Measurements from ENCODE around the gene SMIM38.
"Not testable (repeated sequence)": the region's sequence is repeated elsewhere in the genome, so short reads cannot be mapped to it uniquely, and the experiment has no call there.

The SMIM38 gene

DNA sequence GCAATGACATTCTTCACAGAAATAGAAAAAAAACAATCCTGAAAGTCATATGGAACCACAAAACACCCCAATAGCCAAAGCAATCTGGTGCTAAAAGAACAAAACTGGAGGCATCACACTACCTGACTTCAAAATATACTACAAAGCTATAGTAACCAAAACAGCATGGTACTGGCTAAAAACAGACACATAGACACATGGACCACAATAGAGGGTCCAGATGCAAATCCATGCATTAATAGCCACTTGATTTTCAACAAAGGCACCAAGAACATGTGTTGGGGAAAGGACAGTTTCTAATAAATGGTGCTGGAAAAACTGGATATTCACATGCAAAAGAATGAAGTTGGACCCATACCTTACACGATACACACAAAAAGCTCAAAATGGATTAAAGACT lies 27.9 kb upstream of the SMIM38 start:
- no peak for TF ChIP-seq POLR2A (IDR thresholded peaks at IDR 0.05; ENCODE audit: low read depth, low read length)
- DNase-seq (ENCODE audit: insufficient read length, low spot score) (no peak), FAIRE-seq (no peak)

DNA sequence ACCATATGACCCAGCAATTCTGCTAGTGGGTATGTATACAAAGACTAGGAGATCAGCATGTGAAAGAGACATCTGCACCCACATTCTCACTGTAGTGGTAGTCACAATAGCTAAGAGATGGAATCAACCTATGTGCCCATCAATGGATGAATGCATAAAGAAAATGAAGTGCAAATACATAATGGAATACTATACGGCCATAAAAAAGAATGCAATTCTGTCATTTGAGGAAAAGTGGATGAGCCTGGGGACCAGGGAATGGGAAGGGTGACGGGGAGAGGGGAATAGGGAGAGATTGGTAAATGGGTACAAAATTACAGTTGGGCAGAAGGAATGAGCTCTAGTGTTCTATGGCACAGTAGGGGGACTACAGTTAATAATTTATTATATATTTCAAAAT lies 26.7 kb upstream of the SMIM38 start:
- TF ChIP-seq POLR2A (IDR thresholded peaks at IDR 0.05; ENCODE audit: low read depth, low read length), result no peak
- no peak for DNase-seq (ENCODE audit: insufficient read length, low spot score)
- no peak for FAIRE-seq

DNA sequence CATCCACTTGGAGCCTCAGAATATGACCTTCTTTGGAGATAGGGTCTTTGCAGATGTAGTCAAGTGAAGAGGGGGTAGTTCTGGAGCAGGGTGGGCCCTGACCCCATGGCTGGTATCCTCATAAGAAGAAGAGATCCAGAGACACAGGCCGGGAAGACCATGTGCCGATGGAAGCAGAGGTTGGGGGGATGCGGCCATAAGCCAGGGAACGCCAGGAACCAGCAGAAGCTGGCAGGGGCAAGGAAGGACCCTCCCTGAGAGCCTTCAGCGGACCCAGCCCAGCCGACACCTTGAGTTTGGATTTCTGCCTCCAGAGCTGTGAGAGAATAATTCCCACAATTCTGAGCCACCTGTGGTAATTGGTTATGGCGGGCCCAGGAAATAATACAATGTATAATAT lies 26.1 kb upstream of the SMIM38 start:
- no peak for FAIRE-seq

DNA sequence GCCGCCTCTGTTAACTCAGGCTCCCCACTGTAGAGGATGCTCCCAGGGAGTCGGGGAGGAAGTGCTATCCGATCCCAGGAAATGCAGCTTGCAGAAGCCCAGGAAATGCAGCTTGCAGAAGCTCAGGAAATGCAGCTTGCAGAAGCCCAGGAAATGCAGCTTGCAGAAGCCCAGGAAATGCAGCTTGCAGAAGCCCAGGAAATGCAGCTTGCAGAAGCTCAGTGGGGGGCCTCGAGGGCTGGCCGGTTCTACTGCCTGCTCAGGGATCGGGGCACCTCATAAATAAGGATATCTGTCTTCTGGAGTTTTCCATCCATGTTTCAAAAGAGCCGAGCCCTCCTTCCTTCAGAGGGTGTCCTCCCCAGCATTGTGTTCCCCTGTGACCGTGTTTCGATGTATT lies 25.1 kb upstream of the SMIM38 start:
- DNase-seq (ENCODE audit: insufficient read length, low spot score) (no peak), FAIRE-seq (no peak)
- no peak for TF ChIP-seq POLR2A (IDR thresholded peaks at IDR 0.05; ENCODE audit: low read depth, low read length)

More for the DNA sequence above, 26.1 kb upstream of the SMIM38 start:
- TF ChIP-seq POLR2A (IDR thresholded peaks at IDR 0.05; ENCODE audit: low read depth, low read length), result no peak
- no peak for DNase-seq (ENCODE audit: insufficient read length, low spot score)

DNA sequence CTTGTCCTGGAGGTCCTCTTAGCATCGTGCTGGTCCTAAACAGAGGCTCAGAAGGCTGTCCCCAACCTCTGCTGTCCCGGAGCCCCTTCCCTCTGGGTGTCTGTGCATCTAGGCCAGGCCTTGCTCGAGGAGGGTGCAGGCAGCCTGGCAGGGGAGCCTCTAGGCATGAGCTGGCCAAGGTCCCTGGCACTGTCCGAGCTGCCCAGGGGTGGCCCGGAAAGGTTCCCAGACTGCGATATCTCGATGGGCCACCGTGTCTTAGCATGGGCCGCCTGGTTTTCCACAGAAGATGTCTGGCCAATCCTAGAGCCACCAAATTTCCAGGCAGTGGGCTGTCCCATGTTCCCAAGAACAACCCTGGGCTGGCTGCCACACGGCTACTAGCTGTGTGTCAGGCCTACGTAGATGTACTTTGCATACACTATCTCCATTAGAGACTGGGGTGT lies 24.6 kb upstream of the SMIM38 start:
- TF ChIP-seq POLR2A (IDR thresholded peaks at IDR 0.05; ENCODE audit: low read depth, low read length), result no peak
- no peak for DNase-seq (ENCODE audit: insufficient read length, low spot score)
- FAIRE-seq, result no peak

DNA sequence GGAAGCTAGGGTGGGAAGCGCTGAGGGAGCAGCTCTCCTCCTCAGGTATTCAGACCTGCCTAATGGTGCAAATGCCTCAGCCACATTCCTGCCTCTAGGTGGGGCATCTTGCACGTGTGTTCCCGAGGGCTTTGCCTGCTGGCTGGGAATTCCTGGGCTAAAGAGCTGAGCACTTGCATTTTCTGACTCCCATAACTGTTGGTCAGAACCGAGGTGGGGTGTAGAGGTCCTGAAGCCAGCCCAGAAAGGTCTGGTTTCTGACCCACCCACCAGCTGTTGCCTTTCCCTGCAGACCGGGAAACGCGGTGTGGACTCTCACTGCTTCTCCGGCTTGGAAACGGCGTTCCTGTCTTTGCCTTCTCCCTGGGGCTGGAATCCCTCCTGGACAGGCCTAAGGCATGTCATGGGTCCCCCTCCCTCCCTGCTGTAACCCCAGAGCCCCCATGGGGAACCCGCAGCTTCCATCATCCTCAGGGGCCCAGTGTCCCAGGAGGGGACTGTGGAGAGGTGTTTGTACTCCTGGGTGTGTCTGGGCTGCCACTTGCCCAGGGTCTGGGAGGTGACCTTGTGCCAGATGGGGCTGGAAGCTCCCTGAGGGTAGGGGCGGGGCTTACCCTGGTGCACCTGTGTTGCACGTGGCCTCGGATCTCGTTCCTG lies 24.0 kb upstream of the SMIM38 start:
- FAIRE-seq (no peak), DNase-seq (ENCODE audit: insufficient read length, low spot score) (peak; percentile 66)
- no peak for TF ChIP-seq POLR2A (IDR thresholded peaks at IDR 0.05; ENCODE audit: low read depth, low read length)

DNA sequence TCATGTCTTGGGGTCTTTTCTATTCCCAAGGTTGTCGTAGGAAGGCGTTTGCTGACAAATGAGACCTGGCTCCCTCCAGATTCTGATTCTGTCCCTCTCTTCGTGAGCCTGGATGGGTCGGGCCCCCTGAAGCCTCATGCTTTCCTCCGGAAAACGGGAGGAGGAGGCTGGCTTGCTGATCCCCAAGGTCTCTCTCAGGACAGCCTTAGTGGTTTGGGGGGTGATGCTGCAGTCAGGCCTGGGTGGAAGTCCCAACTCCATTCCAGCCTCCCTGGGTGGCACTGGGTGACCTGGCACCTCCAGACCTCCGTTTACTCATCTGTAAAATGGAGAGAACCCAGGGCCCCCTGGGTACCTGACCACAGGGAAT lies 23.4 kb upstream of the SMIM38 start:
- no peak for FAIRE-seq
- no peak for DNase-seq (ENCODE audit: insufficient read length, low spot score)
- TF ChIP-seq POLR2A (IDR thresholded peaks at IDR 0.05; ENCODE audit: low read depth, low read length), result no peak

DNA sequence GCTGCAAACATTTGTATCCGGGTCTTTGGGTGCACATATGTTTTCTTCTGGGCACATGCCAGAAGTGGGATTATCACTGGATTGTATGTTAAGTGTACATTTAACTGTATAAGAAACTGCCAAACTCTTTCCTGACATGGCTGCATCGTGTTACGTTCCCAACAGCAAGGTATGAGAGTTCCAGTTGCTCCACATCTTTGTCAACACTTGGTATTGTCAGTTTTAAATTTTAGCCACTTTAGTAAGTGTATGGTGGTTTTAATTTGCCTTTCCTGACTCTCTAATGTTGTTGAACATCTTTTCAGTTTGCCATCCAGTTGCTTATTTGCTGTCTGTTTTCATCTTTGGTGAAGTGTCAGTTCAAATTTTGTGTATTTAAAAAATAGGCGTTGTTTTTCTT lies 22.5 kb upstream of the SMIM38 start:
- no peak for TF ChIP-seq POLR2A (IDR thresholded peaks at IDR 0.05; ENCODE audit: low read depth, low read length)
- DNase-seq (ENCODE audit: insufficient read length, low spot score) (no peak), FAIRE-seq (no peak)

DNA sequence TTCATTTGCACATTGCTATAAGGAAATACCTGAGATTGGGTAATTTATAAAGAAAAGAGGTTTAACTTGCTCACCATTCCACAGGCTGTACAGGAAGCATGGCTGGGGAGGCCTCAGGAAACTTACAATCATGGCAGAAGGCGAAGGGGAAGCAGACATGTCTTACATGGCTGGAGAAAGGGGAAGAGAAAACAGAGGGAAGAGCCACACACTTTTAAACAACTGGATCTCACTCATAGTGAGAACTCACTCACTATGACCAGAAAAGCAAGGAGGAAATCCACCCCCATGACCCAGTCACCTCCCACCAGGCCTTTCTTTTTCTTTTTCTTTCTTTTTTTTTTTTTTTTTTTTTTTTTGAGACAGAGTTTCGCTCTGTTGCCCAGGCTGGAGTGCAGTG lies 21.6 kb upstream of the SMIM38 start:
- FAIRE-seq; DNase-seq (ENCODE audit: insufficient read length, low spot score): not testable (repeated sequence)

DNA sequence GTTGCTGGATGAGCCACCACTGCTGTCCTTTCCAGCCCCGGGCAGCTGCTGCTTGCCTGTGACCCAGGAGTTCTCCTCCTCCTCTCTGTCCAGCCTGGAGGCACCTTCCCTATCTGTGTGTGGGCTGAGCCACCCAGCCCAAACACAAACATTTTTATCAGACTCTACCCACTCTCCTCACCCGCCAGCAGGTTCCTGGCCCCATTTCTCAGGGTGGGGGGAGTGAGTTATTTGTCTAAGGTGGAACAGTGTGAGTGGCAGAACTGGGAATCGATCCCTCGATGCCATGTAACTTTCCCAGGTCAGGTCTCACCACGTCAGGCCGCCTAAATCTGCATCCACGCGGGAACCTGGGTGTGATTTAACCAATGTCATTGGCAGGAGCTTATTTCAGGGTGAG lies 20.8 kb upstream of the SMIM38 start:
- no peak for DNase-seq (ENCODE audit: insufficient read length, low spot score)
- FAIRE-seq, result no peak
- TF ChIP-seq POLR2A (IDR thresholded peaks at IDR 0.05; ENCODE audit: low read depth, low read length), result no peak

DNA sequence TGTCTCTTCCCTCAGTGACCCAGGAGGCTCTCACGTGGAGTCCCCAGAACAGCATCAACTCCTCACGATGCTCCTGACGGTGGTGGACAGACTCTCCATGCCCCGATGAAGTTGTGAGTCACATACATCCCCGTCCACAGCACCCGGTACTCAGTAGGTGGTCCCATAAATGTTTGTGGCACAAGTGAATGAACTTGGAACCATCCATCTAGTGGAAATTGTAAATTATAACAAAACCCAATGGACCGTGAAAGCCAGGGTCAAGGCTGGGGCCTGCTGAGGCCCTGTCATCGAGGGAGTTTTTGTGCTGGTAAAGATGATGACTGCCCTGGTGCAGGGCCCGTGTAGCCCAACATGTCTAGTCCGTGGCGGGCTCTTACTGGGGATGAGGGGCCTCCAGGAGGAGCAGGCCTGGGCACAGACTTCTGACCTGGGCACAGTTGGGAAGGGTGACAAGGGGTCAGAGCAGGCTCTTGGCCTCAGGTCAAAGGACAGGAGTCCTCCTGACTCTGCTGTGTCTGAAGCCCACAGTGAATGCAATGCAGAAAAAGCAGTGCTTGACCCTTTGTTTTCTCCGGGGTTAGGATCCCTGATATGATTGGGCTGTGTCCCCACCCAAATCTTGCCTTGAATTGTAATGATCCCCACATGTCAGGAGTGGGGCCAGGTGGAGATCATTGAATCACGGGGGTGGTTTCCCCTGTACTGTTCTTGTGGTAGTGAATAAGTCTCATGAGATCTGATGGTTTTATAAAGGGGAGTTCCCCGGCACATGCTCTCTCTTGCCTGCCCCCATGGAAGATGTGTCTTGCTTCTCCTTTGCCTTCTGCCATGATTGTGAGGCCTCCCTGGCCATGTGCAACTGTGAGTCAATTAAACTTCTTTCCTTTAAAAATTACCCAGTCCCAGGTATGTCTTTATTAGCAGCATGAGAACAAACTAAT lies 20.0 kb upstream of the SMIM38 start:
- no peak for TF ChIP-seq POLR2A (IDR thresholded peaks at IDR 0.05; ENCODE audit: low read depth, low read length)
- FAIRE-seq, result no peak
- DNase-seq (ENCODE audit: insufficient read length, low spot score), result no peak

DNA sequence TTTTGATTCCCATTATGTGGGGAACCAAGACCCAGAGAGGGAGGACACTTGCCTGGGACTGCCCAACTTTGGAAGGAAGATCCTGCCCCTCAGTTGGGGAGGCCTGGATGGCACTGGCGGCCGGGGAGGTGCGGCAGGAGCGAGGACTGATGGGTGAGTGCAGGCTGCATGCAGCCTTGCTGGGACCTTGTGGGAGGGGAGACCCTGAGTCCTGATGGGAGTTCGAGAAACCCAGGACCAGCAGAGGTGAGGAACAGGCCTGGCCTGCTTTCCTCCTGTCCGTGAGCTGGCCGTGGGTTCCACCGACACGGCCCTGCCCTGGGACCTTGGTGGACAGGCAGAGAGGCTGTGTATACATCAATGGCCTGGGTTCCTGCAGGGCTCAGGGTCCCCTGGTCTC lies 19.3 kb upstream of the SMIM38 start:
- DNase-seq (ENCODE audit: insufficient read length, low spot score) (no peak), FAIRE-seq (no peak)
- TF ChIP-seq POLR2A (IDR thresholded peaks at IDR 0.05; ENCODE audit: low read depth, low read length), result no peak

DNA sequence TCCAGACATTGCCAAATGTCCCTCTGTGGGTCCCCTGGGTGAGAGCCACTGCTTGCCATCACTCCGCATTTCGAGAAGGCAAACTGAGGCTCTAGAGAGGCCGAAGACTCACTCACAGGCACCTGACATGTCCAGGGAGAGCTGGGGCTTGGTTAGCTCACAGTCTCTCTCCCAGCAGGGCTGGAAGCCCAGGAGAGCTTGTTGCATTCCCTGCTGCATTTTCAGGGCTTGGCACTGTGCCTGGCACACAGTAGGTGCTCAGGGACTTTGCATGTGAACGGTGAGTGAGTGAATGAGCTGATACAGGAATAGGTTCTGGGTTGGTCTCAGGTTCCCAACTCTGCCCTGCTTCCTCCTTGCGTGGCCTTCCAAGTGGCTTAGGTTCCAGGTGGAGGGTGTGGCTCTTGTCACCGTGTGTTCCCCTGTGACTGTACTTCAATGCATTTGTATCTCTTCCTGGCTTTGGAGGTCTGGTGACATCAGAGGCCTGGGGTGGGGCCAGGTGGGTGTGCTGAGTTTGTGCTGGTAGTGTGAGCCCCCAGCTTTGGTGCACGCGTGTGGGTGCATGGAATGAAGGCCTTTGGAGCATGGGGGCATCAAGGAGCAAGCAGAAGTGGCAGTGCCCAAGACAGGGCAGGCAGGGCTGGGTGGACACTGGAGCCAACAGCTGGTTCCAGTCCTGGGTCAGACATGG lies 18.4 kb upstream of the SMIM38 start:
- no peak for FAIRE-seq
- TF ChIP-seq POLR2A (IDR thresholded peaks at IDR 0.05; ENCODE audit: low read depth, low read length), result no peak
- DNase-seq (ENCODE audit: insufficient read length, low spot score), result no peak

DNA sequence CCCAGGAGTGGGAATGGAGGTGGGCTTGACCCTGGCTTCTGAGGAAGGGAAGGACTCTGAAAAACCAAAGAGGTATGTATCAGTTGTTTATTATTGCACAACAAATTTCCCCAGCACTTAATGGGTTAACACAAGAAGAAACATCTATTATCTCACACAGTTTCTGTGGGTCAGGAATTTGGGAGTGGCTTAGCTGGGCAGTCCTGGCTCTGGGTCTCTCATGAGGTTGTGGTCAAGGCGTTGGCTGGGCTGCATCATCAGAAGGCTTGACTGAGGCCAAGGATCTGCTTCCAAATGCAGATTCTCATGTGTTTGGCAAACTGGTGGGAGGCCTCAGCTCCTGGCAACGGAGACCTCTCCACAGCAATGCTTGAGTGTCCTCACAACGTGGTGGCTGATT lies 17.5 kb upstream of the SMIM38 start:
- FAIRE-seq (no peak), DNase-seq (ENCODE audit: insufficient read length, low spot score) (peak; percentile 47)
- no peak for TF ChIP-seq POLR2A (IDR thresholded peaks at IDR 0.05; ENCODE audit: low read depth, low read length)

DNA sequence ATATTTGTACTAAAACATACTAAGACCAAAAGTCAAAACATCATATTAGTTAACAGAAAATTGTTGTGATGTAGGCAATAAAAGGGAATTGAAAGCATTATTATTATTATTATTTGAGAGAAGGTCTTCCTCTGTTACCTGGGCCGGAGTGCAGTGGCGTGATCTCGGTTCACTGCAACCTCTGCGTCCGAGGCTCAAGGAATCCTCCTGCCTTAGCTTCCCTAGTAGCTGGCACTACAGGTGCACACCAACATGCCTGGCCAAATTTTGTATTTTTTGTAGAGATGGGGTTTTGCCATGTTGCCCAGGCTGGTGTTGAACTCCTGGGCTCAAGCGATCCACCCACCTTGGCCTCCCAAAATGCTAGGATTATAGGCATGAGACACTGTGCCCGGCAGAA lies 15.6 kb upstream of the SMIM38 start:
- not testable (repeated sequence) for DNase-seq (ENCODE audit: insufficient read length, low spot score); FAIRE-seq
